HepG2 (cell line): ENCODE data around the gene TCAP. TPM values are rescaled to one million over a fixed set of nuclear protein-coding genes. Genes with fewer than 3 reads are reported as not detected.
A peak's percentile ranks its signal among the peaks of the same experiment; 100 is the strongest.

Source experiments
- BCLAF1 ChIP-seq: fragments of 450-650 bp; IDR thresholded peaks from 2 replicates; pipeline ENCODE4 v1.6.1; 2017; ENCODE audit warnings: mild to moderate bottlenecking
- BHLHE40 ChIP-seq: IDR thresholded peaks from 2 replicates; pipeline ENCODE4 v1.6.1; 2011; ENCODE audit warnings: low read length, improper control_type of control experiment
- ERF ChIP-seq: IDR thresholded peaks from 2 replicates; pipeline ENCODE4 v1.6.1; 2018; ENCODE audit warnings: missing biosample characterization, missing genetic modification reagents
- ESRRA ChIP-seq: sonication (generic); formaldehyde crosslinking; IDR thresholded peaks from 2 replicates; pipeline ENCODE4 v1.5.1; 2020; ENCODE audit warnings: mild to moderate bottlenecking, low read depth, missing genetic modification reagents
- EZH2 ChIP-seq: conservative IDR thresholded peaks from 2 replicates; pipeline ENCODE4 v1.6.1; 2012; ENCODE audit warnings: mild to moderate bottlenecking, low read depth, low read length, moderate library complexity
- FOXK1 ChIP-seq: sonication (generic); formaldehyde crosslinking; IDR thresholded peaks from 2 replicates; pipeline ENCODE4 v1.4.0; 2020; ENCODE audit warnings: low read depth, missing genetic modification reagents, borderline replicate concordance
- GPN1 ChIP-seq: sonication (generic); formaldehyde crosslinking; IDR thresholded peaks from 2 replicates; pipeline ENCODE4 v1.5.1; 2020; ENCODE audit warnings: missing genetic modification reagents, borderline replicate concordance
- GTF2F1 ChIP-seq: fragments of 150-350 bp; IDR thresholded peaks from 2 replicates; pipeline ENCODE4 v1.6.1; 2014; ENCODE audit warnings: low read length
- HES4 ChIP-seq: sonication (generic); formaldehyde crosslinking; IDR thresholded peaks from 2 replicates; pipeline ENCODE4 v1.9.0; 2021; ENCODE audit warnings: mild to moderate bottlenecking, missing genetic modification reagents, borderline replicate concordance
- IRF9 ChIP-seq: sonication (generic); formaldehyde crosslinking; IDR thresholded peaks from 2 replicates; pipeline ENCODE4 v1.8.0; 2022; ENCODE audit warnings: missing genetic modification reagents, mild to moderate bottlenecking, borderline replicate concordance
- ISL2 ChIP-seq: sonication (generic); formaldehyde crosslinking; IDR thresholded peaks from 2 replicates; pipeline ENCODE4 v1.5.0; 2020; ENCODE audit warnings: missing genetic modification reagents
- KAT2B ChIP-seq: fragments of 150-350 bp; IDR thresholded peaks from 2 replicates; pipeline ENCODE4 v1.6.1; 2014; ENCODE audit warnings: low read depth, low read length, borderline replicate concordance
- MED8 ChIP-seq: sonication (generic); formaldehyde crosslinking; IDR thresholded peaks from 2 replicates; pipeline ENCODE4 v1.8.1; 2023; ENCODE audit warnings: mild to moderate bottlenecking, missing genetic modification reagents; ENCODE audit not compliant: insufficient replicate concordance
- SMC3 ChIP-seq: IDR thresholded peaks from 2 replicates; pipeline ENCODE4 v1.6.1; 2011; ENCODE audit warnings: low read length, improper control_type of control experiment
- SP1 ChIP-seq, 2 experiments: fragments of 450-650 bp in 1 of 2; sonication (generic) in 1 of 2; formaldehyde crosslinking in 1 of 2; IDR thresholded peaks; 2 replicates each; pipeline versions ENCODE4 v1.4.0 to v1.6.1; 2016 to 2020; ENCODE audit warnings: missing genetic modification reagents in 1 of 2
- STAG1 ChIP-seq: sonication (generic); formaldehyde crosslinking; IDR thresholded peaks from 2 replicates; pipeline ENCODE4 v1.4.0; 2020; ENCODE audit warnings: missing genetic modification reagents
- TBP ChIP-seq: sonication (generic); formaldehyde crosslinking; IDR thresholded peaks from 2 replicates; pipeline ENCODE4 v1.5.0; 2020; ENCODE audit warnings: missing genetic modification reagents
- TBX3 ChIP-seq: fragments of 450-650 bp; IDR thresholded peaks from 2 replicates; pipeline ENCODE4 v1.6.1; 2017; ENCODE audit warnings: antibody characterized with exemption, mild to moderate bottlenecking, inconsistent platforms, borderline replicate concordance
- THAP7 ChIP-seq: sonication (generic); formaldehyde crosslinking; IDR thresholded peaks from 2 replicates; pipeline ENCODE4 v1.8.1; 2023; ENCODE audit warnings: mild to moderate bottlenecking, missing genetic modification reagents
- U2AF2 ChIP-seq: fragments of 200-400 bp; formaldehyde crosslinking; IDR thresholded peaks from 2 replicates; pipeline ENCODE4 v1.6.1; 2017; ENCODE audit warnings: low read depth, mild to moderate bottlenecking, low read length
- ZBTB7B ChIP-seq: sonication (generic); formaldehyde crosslinking; IDR thresholded peaks from 2 replicates; pipeline ENCODE4 v1.4.0; 2020; ENCODE audit warnings: missing genetic modification reagents
- ZFP41 ChIP-seq: sonication (generic); formaldehyde crosslinking; IDR thresholded peaks from 2 replicates; pipeline ENCODE4 v1.4.0; 2020; ENCODE audit warnings: mild to moderate bottlenecking, missing genetic modification reagents, borderline replicate concordance
- ZNF468 ChIP-seq: sonication (generic); formaldehyde crosslinking; IDR thresholded peaks from 2 replicates; pipeline ENCODE4 v1.8.0; 2022; ENCODE audit warnings: mild to moderate bottlenecking, moderate library complexity, missing genetic modification reagents
- ZNF496 ChIP-seq: sonication (generic); formaldehyde crosslinking; IDR thresholded peaks from 2 replicates; pipeline ENCODE4 v1.8.1; 2023; ENCODE audit warnings: mild to moderate bottlenecking, moderate library complexity, missing genetic modification reagents; ENCODE audit not compliant: insufficient replicate concordance
- ZNF501 ChIP-seq: sonication (generic); formaldehyde crosslinking; IDR thresholded peaks from 2 replicates; pipeline ENCODE4 v1.5.1; 2020; ENCODE audit warnings: mild to moderate bottlenecking, moderate library complexity, missing genetic modification reagents
- ZNF569 ChIP-seq: sonication (generic); formaldehyde crosslinking; IDR thresholded peaks from 2 replicates; pipeline ENCODE4 v1.5.0; 2020; ENCODE audit warnings: mild to moderate bottlenecking, missing genetic modification reagents, moderate library complexity, borderline replicate concordance
- ZNF589 ChIP-seq: sonication (generic); formaldehyde crosslinking; conservative IDR thresholded peaks from 2 replicates; pipeline ENCODE4 v1.8.0; 2022; ENCODE audit warnings: mild to moderate bottlenecking, moderate library complexity, missing genetic modification reagents
- ZSCAN9 ChIP-seq: IDR thresholded peaks from 2 replicates; pipeline ENCODE4 v1.6.1; 2016; ENCODE audit warnings: borderline replicate concordance
- polyA plus RNA-seq, 8 experiments: library from polyadenylated mRNA; depleted of rRNA in 3 of 8; stranded (reverse) in 7 of 8; unstranded in 1 of 8; fragments of >200 nt; fragmentation: Illumina TruSeq in 4 of 8; extraction: Trizol in 4 of 8; gene quantifications; 2 replicates each; pipeline versions ENCODE4 v1.2.1 to v1.2.3, GENCODE V29; 2011 to 2016; ENCODE audit warnings: low read depth in 4 of 8, missing spikeins in 1 of 8, mixed read lengths in 1 of 8; ENCODE audit not compliant: insufficient read depth in 1 of 8
- total RNA-seq, 5 experiments: library from RNA; depleted of rRNA; stranded (reverse); fragments of >200 nt; fragmentation: Illumina TruSeq; extraction: Trizol; gene quantifications; 2 replicates each; pipeline ENCODE4 v1.2.3, GENCODE V29; 2016; ENCODE audit warnings: low read depth in 1 of 5

Gene TCAP
- total and polyA plus RNA-seq, 2 of the 13 experiments (the other 11 are each of a cell fraction or from before 2014, with no cell fraction given) = 0.24 to 0.65 TPM

- no peak for TF ChIP-seq ZNF569 (CRISPR knock-in tag)
- no peak for TF ChIP-seq GPN1 (CRISPR knock-in tag)
- TF ChIP-seq EZH2 = no peak
- TF ChIP-seq ZNF501 (CRISPR knock-in tag) = peak; percentile 70; the same call in 1 of the 2 replicates
- no peak for TF ChIP-seq ISL2 (CRISPR knock-in tag)
- peak; percentile 33 for TF ChIP-seq STAG1
- TF ChIP-seq ESRRA (CRISPR knock-in tag) = no peak
- TF ChIP-seq ZFP41 (CRISPR knock-in tag) = no peak
- no peak for TF ChIP-seq ZNF589 (CRISPR knock-in tag)
- no peak for TF ChIP-seq ZBTB7B (CRISPR knock-in tag)
- TF ChIP-seq SMC3 = peak; percentile 45
- TF ChIP-seq HES4 (CRISPR knock-in tag) = no peak
- no peak for TF ChIP-seq FOXK1
- TF ChIP-seq ZNF496 (CRISPR knock-in tag) = no peak
- no peak for TF ChIP-seq KAT2B
- TF ChIP-seq BHLHE40 = no peak
- no peak for TF ChIP-seq ZSCAN9 (CRISPR knock-in tag)
- no peak for TF ChIP-seq GTF2F1
- TF ChIP-seq THAP7 (CRISPR knock-in tag) = no peak
- TF ChIP-seq SP1 (IDR thresholded peaks at IDR 0.05) = no peak
- no peak for TF ChIP-seq SP1 (CRISPR knock-in tag; IDR thresholded peaks at IDR 0.05)
- TF ChIP-seq IRF9 (CRISPR knock-in tag) = no peak
- no peak for TF ChIP-seq BCLAF1
- TF ChIP-seq TBX3 = no peak
- TF ChIP-seq MED8 = no peak
- TF ChIP-seq U2AF2 = no peak
- TF ChIP-seq ERF (CRISPR knock-in tag) = 0 out of 2 replicates have a peak, but pooled peaks have one; percentile 21
- TF ChIP-seq ZNF468 (CRISPR knock-in tag) = no peak
- no peak for TF ChIP-seq TBP (CRISPR knock-in tag)
Observed at GRCh38 chr17:39634384-39634871, 30.7 kb upstream of the TCAP start (continued).
